Measurements from ENCODE around the gene SIM1.

SIM1 gene

DNA sequence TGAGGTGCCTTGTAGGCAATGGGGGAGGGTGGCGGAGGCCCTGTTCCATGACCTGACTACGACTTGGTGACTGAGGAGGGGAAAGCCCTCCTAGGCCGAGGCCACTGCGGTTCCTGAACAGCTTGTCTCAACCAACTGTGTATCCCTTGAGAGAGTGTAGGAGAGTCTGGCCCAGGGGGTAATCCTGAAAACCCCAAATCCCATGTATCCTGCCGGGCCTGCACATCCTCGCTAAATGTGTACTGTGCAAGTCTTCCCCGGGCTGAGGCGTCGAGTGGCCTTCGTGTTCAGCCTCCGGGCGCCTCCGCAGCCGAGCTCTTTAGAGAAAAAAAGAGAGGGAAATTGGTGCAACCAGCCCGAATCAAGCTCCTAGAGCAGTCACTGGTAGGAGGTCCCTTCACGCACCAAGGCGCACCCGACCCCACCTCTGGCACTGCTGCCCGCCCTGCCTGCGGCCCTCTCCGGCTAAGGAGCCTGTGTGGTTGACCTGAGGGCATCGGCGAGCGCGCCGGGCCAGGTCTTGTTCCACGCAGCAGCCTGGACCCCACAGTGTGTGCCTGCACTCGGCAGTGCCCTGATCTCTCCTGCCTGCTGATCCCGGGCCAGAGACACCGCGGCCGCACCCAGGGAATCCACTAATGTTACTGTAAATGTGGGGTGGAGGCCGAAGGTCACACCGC, 7.3 kb downstream of the SIM1 start:
- DNase-seq (ENCODE audit: low spot score) = no peak

DNA sequence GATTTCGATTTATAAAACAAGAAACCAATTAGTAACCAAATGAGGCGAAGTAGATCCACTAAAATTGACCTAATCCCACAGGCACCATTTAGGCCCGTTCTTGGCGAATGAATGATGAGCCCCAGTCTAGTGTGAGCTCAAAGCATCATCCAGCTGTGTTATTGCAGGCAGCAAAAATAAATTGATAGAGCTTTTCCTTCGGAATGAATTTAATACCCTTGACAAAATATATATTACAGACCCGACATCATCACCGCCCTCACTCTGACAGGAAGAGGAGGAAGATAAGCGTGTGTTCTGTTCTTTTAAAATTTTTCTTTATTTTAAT, 7.8 kb downstream of the SIM1 start:
- no peak for DNase-seq (ENCODE audit: low spot score)

DNA sequence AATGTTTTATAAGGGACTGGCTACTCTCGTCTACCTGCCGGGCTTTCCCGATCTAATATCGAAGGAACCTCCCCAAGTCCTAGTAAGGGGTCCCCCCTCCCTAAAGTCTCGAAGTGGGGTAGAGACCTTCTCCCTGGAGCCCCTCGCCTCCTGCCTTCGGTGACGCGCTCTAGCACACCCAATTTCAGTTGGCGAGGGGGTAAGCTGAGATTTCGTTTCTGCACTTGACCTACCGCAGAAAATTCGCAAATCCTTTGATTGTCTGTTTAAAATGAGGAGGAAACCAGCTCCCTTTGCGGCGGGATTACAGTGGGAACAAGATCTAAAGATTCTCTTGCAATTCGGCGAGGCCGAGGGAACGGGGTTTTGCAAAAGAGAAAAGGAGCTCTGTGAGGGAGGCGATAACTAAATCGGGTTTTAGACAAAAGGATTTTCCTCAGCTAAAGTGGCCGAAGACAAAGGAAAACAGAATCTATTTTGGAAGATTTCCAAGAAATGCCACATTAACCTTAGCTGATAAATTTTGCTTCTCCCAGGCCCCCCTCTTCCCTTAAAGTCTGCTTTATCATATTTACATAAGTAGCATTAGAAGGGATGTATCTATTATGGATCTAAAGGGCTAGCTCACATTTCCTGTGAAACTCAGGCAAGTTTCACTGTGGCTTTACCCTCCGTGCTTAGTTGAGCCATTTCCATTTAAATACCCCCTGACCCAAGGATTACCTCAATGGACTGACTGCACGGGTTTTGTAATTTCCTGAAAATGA, 8.4 kb downstream of the SIM1 start:
- DNase-seq (ENCODE audit: low spot score) = no peak

DNA sequence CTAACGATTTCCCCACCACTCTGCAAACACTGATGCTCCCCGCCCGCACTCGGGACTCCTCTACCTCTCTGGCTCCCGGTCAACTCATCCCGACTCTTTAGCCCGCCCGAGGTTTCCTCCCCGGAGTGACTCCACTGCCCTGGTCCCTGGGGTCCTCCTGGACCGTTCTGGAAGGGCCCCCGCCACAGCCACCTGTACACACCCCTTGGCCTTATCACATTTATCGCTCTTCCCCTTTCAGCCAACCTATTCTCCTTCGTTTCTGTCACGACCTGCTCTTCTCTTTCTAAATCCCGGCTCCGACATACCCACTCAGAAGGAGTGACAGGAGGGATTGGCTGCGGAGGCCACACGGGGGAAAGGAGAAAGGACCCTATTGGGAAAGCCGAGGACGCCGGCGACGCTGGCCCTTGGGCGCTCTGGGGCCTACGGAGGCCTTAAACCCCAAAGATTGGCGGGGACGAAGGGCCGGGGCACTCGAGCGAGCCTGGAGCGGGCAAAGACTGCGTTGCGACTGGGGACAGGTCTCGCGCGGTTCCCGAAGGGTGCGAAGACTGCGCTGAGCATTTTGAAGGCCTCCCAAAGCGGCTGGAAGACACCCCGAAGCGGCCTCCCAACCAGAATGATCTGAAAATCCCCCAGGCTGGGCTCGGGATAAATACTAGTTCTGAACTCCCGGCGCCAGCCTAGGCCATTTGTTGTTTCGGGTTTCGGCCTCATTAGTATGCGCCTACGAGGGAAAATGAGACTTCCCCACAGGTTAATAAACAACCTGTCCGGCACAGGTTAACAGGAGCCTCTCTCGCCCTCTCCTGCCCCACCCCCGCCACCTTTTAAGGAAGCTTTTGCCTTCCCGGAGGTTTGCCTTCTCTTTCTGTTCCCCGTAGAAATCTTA, 9.2 kb downstream of the SIM1 start:
- DNase-seq (ENCODE audit: low spot score) = no peak

DNA sequence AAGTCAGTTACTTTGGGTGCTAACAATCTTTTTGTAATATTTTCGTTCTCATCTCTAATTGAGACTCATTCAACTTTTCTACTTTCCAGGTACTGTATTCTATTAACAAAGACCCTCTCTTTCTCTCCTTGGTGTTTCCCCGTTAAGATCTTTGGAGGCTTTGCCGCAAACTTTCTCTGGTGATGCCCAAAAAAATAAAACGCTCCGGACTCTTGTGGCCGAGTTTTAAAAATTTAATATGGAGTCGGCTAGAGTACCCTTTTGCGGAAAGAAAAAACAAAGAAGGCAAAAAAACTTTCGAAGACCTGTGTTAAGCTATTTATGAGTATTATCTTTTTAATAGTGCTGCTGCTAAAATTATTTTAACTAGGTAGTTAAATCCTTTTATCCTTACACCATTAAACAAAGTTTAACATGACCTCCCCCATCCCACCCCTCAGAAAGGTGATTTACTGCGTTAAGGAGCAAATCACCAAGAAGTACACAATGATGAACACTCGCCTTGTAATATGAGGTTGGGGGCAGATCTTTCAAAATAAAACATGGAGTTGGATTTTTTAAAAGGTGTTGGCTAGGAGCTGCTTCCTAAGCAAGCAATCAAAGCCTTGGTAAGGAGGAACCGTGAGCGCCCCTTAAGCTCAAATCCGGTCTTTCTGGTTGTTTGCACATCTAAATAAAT, 10.0 kb downstream of the SIM1 start:
- DNase-seq (ENCODE audit: low spot score) = peak; percentile 9

DNA sequence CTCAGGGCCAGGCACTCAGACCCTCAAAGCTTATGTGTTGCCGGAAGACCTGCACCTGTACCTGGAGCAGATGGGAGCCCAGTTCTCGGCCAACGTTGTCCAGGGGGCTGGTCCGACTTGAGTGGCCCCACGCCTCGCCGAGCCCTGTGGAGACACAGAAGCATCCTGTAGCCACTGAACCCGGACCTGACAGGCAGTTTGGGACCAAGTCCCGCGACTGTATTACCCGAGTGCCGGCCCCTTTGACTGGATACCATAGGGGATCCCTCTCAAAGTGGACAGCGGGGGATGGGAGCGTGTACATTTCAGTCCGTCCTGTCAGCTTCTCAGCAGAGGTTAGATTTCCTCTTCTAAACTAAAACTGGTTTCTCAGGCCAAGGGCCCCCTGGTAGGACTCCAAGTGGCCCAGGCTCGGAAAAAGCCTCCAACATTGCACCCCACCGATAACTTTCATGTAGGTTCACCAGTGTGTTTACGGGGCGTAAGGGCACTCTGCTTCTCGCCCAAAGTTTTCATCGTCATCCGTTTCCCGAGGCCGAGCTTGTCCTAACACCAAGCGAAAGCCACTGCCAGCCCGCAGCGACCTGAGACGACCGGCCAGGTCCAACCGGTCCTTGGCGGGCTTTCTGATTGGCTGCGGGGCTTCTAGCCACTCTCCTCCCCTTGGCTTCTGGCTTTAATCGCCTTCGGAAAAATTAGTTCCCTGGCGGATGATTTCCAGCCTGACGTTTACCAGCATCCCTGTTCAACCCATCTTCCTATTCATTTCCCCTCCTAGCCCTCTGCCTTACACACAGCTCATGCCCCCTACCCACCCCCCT, 10.8 kb downstream of the SIM1 start:
- DNase-seq (ENCODE audit: low spot score) = peak; percentile 59

DNA sequence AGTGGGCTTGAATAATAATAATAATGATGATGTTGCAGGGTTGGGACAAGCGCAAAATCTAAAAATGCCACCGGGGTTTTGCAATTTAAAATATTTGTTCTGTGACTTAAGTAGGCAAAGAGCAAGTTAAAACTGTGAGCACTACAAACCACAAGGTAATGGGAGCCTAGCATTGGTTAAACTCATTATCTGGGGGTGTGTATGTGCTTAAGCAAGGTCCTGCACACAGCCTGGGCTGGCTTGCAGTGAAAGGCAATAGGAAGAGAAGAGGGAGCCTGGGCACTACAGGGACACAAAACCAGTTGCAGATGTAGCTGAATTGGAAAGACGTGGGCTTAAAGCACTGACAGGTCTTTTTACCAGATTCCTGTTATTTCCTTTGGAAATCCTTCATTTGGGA, 11.7 kb downstream of the SIM1 start:
- no peak for DNase-seq (ENCODE audit: low spot score)

DNA sequence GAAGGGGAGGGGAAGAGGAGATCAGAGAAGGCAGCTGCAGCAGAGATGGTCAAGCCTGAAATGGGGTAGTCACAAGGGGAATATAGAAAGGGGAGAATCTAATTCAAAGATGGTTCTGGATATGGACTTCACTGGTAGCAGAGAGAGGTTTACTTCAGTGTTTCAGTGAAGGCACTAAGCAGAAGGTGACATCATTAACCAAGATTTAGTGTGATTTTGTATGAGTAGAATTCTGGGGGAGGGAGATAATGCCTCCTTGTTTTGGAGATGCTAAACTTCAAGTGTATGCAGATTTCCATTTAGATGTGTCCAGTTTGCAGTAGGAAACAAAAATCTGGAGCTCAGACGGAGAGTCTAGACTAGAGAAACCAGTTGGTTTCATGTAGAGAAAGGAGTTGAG, 13.1 kb downstream of the SIM1 start:
- no peak for DNase-seq (ENCODE audit: low spot score)

DNA sequence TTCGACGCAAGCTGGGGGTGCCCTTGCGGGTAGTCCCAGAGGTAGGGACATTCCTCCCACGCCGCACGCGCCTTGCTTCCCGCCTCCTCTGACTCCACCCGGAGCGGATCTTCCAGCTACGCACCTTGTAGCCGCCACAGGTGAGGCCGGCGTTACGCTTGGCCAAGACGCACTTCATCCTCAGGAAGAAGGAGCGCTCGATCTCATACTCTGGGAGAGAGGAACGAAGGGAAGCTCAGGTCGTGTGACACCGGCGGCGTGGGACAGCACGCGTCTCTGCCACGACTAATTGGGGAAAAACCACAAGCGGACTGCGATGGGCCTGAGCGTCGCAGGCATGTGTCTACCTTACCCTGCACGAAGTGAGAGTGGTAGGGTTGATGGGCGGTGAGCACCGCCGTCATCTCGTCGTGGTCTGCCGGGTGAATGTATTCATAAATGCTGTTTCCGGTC, 15.5 kb downstream of the SIM1 start:
- no peak for DNase-seq (ENCODE audit: low spot score)

DNA sequence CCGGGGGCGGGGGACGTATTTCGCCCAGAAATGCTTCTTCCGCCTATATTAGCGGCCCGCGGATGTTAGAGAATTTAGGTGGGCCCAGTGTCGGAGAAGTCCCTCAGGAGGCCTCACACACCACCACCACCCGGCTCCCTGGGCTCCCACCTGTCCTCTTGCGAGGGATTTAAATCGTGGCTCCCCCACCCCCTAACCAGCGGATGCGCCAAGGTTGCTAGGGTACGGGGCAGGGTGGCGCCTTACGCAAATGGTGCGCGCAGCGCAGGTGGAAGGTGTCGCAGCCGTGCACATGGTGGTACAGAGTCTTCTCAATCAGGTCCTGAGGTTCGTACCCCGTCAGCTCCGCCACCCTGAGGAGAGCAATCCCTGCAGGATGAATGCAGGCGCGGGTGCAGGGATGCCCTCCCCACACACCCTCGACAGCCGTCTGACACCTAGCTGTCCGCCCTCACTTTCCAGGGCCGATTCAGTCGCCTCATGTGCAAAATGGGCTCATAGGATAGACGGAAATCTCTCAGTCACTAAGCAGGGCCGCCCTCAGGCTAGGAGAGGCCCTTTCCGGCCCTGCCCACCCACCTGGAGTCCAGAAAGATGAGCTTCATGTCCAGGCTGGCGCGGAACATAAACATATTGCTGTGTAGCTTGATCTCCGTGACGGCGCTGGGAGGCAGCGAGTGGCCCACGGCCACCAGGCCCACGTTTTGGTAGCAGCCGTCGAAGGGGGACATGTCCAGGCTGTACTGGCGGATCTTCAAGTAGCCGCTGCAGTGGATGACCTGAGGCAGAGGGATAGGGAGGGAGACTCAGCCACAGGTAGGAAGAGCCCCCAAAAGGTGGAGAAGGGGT, 16.6 kb downstream of the SIM1 start:
- no peak for DNase-seq (ENCODE audit: low spot score)

DNA sequence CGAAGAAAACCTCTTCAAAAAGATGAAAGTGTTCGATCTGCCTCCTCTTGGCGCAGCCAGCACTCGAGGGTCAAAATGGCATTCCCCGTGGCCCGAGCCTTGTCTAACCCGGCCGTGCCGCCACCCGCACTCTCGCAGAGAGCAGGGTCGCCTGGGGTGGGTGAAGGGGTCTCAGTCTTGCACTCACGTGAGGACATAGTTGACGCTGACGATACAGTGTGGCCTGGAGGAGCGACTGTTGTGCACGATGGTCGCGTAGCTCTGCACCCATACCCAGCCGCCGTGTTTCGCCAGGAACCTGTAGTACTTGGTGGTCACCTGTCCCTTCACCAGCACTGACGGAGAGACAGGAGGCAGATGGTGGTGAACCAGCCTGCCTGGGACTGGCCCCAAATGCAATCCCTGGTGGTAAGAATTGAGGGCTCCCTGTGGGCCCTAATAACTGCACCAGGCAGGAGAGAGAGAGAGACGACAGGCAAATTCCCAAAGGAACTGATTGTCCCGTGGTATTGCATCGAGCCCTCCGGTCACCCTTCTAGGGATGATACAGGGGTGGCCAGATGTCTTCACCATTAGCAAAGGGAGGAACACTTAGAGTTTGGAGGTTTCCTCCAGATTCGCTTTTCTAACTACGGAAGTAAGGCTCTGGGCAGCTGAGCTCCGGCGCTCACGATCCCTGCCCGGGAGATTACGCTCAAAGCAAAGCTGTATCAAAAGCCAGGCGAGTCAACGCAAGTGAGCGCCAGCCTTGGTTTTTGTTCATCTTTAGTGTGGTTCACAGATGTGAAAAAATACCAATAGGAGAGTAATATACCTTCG, 17.4 kb downstream of the SIM1 start:
- no peak for DNase-seq (ENCODE audit: low spot score)

DNA sequence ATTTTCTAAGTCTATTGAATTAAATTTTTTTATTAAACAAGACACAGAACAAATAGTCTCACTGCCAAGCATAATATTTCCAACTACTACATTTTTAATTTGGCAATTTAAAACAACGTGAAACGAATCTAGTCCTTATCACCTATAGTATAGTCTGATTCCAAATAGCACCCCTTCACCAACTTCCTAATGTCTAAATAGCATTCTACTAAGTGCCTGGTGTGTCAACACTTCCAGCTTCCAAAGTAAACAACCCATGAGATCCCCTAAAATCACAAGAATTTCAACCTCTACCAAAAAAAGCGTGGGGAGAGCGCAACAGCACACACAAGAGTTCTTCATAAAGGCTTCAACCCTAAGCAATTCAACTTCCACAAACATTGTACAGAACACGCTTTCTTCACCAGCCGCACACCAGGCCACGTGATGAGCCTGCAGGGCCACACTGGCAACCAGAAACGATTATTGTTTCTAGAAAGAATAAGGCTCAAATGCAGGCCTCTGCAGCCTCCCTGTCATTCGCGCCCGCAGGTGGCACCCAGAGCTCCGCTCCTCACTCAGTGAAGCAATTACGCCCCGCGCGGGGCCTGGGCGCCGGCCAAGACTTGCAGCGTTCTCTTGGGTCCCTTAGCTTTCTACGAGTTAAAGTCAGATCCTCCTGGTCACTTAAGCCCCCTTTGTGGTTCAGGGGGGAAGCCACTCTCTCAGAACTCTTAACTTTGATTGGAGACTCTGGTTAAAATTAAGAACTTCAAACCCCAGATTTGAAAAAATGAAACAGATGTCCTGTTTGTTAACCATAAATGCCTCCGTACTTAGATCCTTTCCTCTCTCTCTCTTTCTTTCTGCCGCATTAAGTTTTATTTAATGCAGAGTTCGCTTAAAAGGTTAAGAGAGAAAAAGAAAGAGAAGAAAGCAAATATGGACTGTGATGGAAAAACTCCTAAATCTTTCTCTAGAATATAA, 18.3 kb downstream of the SIM1 start:
- peak; percentile 20 for DNase-seq (ENCODE audit: low spot score)

DNA sequence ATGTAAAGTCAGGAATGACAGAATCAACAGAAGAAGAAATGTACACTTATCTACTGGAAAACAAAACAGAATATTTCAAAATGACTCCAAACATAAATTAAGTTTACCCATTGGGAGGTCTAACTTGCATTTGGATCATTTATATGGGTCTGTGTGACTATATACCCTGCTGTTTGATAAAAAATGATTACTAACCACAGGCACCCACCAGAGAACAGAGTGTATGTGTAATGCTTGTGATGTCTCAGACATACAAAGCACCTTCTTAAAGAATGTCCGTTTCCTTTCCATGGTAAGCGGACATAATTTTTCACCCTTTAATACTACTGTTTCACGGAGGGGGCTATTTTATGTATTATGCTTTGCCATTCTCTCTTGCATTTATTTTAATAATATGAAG, 19.2 kb downstream of the SIM1 start:
- DNase-seq (ENCODE audit: low spot score) = no peak

DNA sequence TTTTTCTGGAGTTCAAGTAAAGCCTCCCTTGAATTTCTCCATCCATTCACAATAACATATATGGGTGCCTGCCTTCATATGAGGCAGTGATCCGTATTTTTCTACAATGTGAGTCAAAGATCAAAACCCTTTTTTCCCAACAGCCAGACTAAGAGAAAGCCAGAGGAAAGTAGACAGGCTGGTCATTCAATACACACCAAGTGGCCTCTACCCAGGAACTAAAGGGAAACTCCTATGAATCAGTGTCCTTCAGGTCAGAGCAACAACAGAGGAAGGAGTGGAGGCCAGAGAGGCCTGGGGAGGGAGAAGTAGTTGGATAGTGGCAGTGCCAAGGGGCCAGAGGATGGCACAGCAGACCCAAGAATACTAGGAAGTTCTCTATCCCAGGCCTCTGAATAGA, 23.8 kb downstream of the SIM1 start:
- no peak for DNase-seq (ENCODE audit: low spot score)

DNA sequence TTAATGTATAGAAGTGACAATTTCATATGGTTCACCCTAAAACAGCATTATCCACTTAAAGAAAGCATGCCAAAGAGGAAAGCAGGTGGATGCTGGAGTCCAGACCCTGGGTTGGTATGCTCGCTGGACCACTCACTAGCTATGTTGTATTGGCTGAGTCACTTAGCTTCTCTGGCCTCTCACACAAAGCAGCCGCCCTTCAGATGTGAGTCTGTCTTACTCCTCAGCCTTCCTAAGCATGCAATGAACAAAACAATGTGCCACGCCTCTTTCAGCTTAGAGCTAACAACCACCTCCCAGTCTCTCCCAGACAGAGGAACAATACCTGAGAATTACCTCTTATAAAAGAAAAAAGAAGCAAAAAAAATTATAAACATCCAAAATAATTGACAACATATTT, 29.4 kb downstream of the SIM1 start:
- no peak for DNase-seq (ENCODE audit: low spot score)

DNA sequence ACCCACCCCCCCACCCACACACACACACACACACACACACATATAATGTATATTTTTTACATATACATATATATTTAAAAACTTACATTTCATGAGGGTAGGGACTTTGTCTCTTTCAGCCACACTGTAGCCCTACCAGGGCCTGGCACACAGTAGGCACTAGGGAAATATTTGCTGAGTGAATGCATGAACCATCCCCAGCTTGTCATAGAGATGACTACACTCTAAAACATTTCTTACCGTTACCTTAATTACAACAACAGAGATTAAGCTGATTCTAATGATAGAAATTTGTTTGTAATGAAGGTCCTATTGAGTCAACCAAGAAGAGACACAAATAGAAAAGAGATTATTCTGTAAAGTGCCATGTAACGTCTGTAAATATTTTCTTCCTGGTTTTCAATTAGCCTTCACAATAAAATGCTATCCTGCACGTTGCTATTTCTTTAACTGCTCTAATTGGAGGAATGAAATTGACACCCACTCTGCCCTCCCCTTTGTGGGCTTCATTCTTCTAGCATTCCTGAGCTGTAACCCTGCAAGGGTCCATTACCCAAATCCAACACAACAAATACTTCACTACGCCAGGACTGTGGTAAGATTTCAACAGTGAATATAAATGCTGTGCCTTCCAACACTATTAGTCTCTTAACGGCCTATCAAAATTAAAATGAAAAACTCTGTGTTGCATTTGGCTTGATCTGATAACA, 30.8 kb downstream of the SIM1 start:
- DNase-seq (ENCODE audit: low spot score) = no peak

DNA sequence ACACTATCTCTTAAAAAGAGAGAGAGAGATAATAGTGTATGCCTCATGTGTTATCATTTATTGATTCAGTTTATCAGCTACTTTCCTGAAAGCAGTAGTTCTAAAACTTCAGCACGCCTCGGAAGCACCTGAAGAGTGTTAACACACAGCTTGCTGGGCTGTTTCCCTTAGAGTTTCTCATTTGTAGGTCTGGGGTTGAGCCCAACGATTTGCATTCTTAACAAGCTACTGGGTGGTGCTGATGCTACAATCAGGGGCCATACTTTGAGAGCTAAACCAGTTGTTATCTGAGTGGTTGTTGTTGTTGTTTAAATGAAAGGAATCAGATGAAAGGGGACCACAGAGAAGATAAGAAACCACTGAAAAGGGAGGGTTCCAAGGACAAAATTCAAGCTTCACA, 32.6 kb downstream of the SIM1 start:
- DNase-seq (ENCODE audit: low spot score) = no peak

Data from SK-N-DZ (cell line).